Stimulated activated CD4-positive, alpha-beta T cell treated with anti-CD3 and anti-CD28 coated beads, Interleukin-4, amount 100 ng/mL, for 48 hours (primary cell): Measurements from ENCODE around the gene DOK4.

ENCODE experiments used
- DNase-seq, 2 donors: peaks; one replicate each; pipeline ENCODE4 v3.0.0-alpha.2; 2020; ENCODE audit warnings: low read depth in 2 of 2

Gene DOK4

GRCh38 chr16:57477531-57478202 is 8.6 kb downstream of the DOK4 start:
- DNase-seq: no peak

- no peak for DNase-seq
Measured at GRCh38 chr16:57476546-57477410, 9.5 kb downstream of the DOK4 start.

- DNase-seq: peak; percentile 64 to 76
Measured at GRCh38 chr16:57475711-57476339, 10.5 kb downstream of the DOK4 start.

DNA sequence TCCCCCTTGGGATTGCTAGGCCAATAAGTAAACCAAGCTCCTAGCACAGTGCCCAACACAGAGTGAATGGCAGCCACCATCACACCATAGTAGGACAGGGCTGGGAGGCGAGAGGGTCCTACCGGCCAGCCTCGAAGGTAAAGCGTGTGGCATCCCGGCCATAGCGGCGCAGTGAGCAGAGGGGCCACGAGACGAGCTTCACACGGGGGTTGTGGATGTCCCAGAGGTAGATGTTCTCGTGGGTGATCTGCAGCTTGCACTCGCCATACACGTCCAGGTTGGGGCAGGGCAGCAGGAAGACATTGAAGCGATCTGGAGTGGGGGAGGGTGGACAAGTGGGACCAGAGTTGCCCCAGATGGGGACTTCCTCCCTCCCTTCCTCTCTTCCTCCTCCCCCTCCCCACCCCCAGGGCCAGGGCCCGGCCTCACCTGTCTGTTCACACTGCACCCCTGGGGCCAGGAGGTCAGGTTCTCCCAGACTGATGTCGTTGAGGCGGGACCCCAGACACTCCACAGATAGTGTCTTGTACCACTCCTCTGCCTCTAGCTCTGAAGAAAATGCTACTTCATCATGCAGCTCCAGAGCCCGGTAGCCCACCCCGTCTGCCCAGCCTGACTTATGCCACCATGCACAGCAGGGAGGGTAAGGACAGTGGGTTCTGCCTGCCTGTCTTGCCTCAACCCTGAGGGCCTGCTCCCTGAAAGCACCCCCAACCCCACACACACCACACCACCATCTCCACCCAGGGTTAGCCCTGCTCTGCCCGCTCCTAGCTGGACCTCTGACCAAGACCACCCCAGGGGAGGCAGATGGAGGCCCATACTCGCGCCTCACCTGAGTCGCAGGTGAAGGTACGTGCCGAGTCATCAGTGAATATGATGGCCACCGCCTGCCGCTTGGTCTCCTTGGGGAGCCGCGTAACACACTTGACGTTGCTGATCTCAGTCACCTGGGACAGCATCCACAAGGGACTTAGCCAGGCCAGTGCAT is 11.3 kb downstream of the DOK4 start:
- no peak for DNase-seq

DNA sequence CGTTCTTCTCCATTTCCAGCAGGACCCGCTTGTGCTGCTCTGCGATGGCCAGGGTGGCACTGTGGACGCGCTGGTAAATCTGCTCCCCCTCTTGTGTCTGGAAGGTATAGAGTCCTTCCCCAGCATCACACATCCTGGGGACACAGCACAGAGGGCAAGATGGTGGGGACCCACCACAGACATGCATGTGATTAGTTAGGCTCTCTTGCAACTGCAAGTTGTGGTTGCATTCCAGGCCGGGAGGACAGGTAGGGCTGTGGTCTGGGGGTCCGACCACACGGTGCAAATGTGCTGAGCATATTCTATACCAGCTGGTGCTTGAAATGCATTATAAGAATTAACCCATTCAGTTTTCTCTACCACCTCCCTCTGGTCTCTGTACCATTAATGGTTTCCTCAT is 12.4 kb downstream of the DOK4 start:
- no peak for DNase-seq

DNA sequence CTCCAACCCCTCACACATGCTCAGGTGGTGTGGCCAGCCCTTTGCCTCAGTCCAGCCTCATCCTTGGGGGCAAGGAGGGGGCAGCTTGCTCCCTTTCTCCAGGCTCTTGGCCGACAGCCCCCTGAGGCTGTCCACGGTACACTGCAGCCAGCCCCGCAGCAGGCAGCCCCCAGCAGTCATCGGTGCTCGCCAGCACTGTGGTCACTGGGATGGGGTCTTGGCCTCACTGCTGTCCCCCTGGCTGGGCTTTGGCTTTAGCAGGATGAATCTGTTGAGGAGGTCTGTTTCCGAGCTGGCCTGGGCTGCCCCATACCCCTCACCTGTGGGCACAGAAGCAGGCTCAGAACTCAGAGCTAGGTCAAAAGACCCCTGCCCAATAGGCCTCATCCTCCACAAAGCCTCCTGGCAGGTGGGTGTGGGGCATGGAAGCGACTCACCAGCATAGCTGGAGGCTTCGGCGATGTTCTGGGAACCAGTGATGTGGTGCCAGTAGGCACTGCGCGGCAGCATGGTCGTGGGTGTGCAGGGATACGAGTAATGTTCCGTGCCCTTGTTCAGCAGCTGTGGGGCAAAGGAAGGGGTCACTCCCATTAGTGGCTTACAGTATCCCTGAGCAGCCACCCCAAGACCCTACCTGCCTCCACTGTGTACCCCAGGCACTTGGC is 13.0 kb downstream of the DOK4 start:
- DNase-seq: no peak

- DNase-seq: no peak
Measured at GRCh38 chr16:57472665-57473060, 13.6 kb downstream of the DOK4 start.

- no peak for DNase-seq
Measured at GRCh38 chr16:57471852-57472664, 14.2 kb downstream of the DOK4 start.

- DNase-seq: no peak
Measured at GRCh38 chr16:57471209-57471608, 15.1 kb downstream of the DOK4 start.

- DNase-seq: no peak
Measured at GRCh38 chr16:57470711-57471110, 15.6 kb downstream of the DOK4 start.

DNA sequence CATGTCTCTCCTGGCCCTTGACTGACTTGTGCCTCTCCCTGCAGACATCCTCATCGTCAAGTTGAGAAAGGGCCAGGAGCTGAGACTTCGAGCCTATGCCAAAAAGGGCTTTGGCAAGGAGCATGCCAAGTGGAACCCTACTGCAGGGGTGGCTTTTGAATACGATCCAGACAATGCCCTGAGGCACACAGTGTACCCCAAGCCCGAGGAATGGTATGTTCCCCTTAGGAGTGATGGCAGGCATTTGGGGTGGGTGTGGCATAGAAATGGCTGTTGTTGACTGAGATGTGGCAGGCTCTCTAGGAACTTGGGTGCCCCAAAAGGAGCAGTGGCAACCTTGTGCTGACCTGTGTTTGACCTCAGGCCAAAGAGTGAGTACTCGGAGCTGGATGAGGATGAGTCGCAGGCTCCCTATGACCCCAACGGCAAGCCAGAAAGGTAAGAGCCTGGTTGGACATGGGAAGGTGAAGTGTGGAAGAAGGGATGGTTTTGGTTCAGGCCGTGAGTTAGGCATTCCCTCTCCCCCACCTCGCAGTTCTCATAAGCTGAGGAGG is 16.3 kb downstream of the DOK4 start:
- no peak for DNase-seq

DNA sequence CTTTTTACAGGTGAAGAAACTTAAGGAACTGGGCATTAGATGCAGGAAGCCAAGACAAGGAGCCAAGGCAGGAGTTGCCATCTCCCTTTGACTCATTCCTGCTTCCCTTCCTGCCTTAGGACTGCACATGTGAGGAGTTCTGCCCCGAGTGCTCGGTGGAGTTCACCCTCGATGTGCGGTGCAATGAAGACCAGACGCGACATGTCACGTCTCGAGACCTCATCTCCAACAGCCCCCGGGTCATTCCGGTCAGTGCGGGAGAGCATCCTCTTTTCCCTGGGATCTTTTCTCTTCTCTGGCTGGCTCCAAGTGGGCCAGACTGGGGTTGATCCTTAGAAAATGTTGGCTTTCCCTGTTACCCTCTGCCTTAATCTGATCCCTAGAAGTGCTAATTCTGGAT is 17.2 kb downstream of the DOK4 start:
- no peak for DNase-seq

- DNase-seq: no peak
Measured at GRCh38 chr16:57468346-57468745, 17.9 kb downstream of the DOK4 start.

GRCh38 chr16:57464523-57464922 is 21.8 kb downstream of the DOK4 start:
- DNase-seq: no peak

DNA sequence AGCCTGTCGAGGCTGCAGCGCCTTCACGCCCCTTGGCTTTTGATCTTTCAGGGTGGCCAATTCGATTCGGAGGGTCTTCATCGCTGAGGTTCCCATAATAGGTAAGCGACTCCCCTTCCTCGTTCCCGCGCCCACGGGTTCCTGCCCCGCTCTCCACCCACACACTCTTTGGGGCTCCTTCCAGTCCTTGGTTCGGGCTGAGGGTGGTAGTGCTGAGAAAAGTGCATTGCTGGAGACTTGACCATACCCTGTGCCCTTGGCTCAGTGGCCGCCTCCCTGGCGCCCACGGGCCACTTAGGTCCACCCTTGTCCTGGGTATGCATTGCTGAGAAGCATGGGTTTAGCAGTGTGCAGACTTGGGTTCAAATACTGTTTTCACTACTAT is 23.3 kb downstream of the DOK4 start:
- DNase-seq: no peak

DNA sequence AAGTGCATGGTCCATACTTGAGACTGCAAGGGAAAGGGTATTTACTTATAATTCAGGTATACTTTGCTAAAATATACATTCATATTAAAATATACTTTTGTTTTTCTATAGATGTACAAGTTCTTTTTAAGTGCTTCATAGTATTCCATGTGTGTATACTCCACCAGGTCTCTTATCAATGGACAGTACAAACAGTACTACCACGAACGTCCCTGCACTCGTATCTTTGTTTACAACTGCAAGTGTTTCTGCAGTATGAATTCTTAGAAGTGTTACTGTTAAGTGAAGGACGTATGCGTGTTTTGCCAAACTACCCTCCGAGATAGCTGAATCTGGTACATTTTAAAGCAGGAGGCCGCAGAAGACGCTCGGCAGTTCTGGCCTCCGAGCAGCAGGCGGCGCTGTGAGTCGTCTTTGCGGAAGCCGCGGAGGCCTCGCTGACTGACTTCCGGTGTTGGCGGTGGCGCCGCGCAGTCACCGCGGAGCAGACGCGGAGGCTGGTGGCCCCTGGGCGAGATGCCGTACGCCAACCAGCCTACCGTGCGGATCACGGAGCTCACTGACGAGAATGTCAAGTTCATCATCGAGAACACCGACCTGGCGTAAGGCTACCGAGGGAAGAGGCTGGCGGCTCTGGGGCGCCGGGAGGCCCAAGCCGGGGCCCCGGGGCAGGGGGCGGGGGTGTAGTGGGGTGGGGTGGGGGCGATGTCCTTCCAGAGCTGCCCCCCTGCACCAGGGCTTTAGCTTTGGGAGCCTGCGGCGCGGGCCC is 23.9 kb downstream of the DOK4 start, which contains the start of gene POLR2C:
Gene POLR2C, plus strand, starts transcription at position 471 of the 769 bp plus-strand sequence. Its CDS starts 46 bp downstream, at position 517.
- DNase-seq: peak; percentile 89 to 92

DNA sequence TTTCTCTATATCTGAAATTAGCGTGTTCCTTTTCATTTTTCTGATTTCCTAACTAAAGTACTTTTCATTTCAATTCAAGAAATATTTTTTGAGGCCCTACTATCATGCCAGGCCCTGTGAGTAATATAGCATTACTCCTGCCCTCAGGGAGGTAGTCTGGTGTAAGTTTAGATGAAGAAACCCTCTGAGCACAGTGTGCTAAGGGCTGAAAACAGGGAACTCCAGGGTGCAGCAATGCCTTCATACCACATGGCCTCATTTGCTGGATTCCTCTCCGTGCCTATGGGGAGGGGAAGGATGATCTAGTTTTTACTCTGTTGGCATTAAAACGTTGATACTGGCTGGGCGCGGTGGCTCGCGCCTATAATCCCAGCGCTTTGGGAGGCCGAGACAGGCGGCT is 34.3 kb downstream of the DOK4 start:
- DNase-seq: no peak

GRCh38 chr16:57447186-57447962 is 38.9 kb downstream of the DOK4 start, which contains the start of the genes CIAPIN1 and COQ9:
Gene CIAPIN1 (minus strand): TSS chr16:57447385. CDS start chr16:57440928, 6,457 bp downstream.
Gene COQ9 (plus strand): TSS chr16:57447479. CDS start chr16:57447506, 27 bp downstream.
- peak; percentile 87 to 89 for DNase-seq
